ENCODE measurements around the gene SCLT1.

- TF ChIP-seq EZH2phosphoT487 (IDR thresholded peaks at IDR 0.05; ENCODE audit: borderline replicate concordance, low read length) (no peak), CTCF (conservative IDR thresholded peaks at IDR 0.05; ENCODE audit: low read depth, low read length) (no peak)
These were observed 247.3 kb downstream of the SCLT1 start for GRCh38 chr4:128846063-128846462.

Measured in PC-3 (cell line).